B cell (primary cell): ENCODE data around the gene LEMD1. TPM values are rescaled to one million over a fixed set of nuclear protein-coding genes. Genes with fewer than 3 reads are reported as not detected.

ENCODE experiments used
- ATAC-seq: fragments of 200-7000 bp; cut with Tn5 transposase; one replicate; pipeline ENCODE4 v1.10.0; 2021; ENCODE audit warnings: low read depth, mild to moderate bottlenecking, moderate number of reproducible peaks, moderate library complexity
- CTCF ChIA-PET: fragments of 350-600 bp; sonication (Branson Sonifier 250); formaldehyde crosslinking; loops from one replicate; lab custom pipeline; 2021; ENCODE audit warnings: antibody characterized with exemption, inconsistent platforms; lab: Charles Lee
- POLR2A ChIA-PET: fragments of 350-600 bp; sonication (Branson Sonifier 250); formaldehyde crosslinking; loops from one replicate; lab custom pipeline; 2021; ENCODE audit warnings: antibody characterized with exemption; lab: Charles Lee
- DNase-seq: peaks from one replicate; pipeline ENCODE4 v3.0.0; 2013
- H2AFZ ChIP-seq: 2 replicates; pipeline ENCODE4 v1.6.1; 2012; ENCODE audit warnings: mild to moderate bottlenecking, low read depth, low read length; ENCODE audit not compliant: insufficient read depth, poor library complexity, severe bottlenecking
- H3K27ac ChIP-seq, 2 donors: 1 replicate in 1 of 2; 2 replicates in 1 of 2; pipeline ENCODE4 v1.5.1; 2012 to 2013; ENCODE audit warnings: low read length in 2 of 2, mild to moderate bottlenecking in 2 of 2, moderate library complexity in 1 of 2
- H3K27me3 ChIP-seq, 4 experiments: fragments of 200-600 bp in 1 of 4; sonication (generic) in 1 of 4; replicated peaks in 1 of 4; 1 replicate in 2 of 4; 2 replicates in 2 of 4; pipeline versions ENCODE4 v1.6.1 to v1.7.0; 2013 to 2016; ENCODE audit warnings: low read length in 3 of 4, mild to moderate bottlenecking in 2 of 4, mixed read lengths in 1 of 4, moderate library complexity in 1 of 4; ENCODE audit not compliant: insufficient read depth in 4 of 4, control insufficient read depth in 3 of 4; ENCODE audit errors: control extremely low read depth in 1 of 4
- H3K36me3 ChIP-seq, 2 experiments: replicated peaks in 1 of 2; 1 replicate in 1 of 2; 2 replicates in 1 of 2; pipeline versions ENCODE4 v1.6.1 to v1.7.1; 2013; ENCODE audit warnings: low read length in 1 of 2; ENCODE audit not compliant: insufficient read depth in 2 of 2, control insufficient read depth in 1 of 2; ENCODE audit errors: control extremely low read depth in 1 of 2, extremely low read depth in 1 of 2
- H3K4me1 ChIP-seq, 2 donors: fragments of 200-600 bp in 1 of 2; sonication (generic) in 1 of 2; 1 replicate in 1 of 2; 2 replicates in 1 of 2; pipeline versions ENCODE4 v1.5.1 to v1.6.1; 2013 to 2017; ENCODE audit warnings: low read length in 2 of 2; ENCODE audit not compliant: control insufficient read depth in 2 of 2, insufficient read depth in 2 of 2
- H3K4me2 ChIP-seq: replicated peaks from 2 replicates; pipeline ENCODE3; 2012; ENCODE audit warnings: mild to moderate bottlenecking, low read depth, low read length; ENCODE audit not compliant: poor library complexity, severe bottlenecking
- H3K4me3 ChIP-seq, 5 experiments: fragments of 200-600 bp in 1 of 5; sonication (generic) in 1 of 5; 1 replicate in 3 of 5; 2 replicates in 2 of 5; pipeline versions ENCODE4 v1.5.1 to v1.7.0; 2011 to 2016; ENCODE audit warnings: low read length in 4 of 5, mild to moderate bottlenecking in 4 of 5, low read depth in 2 of 5, control low read depth in 1 of 5, moderate library complexity in 1 of 5; ENCODE audit not compliant: insufficient read depth in 1 of 5; ENCODE audit errors: control extremely low read depth in 1 of 5, extremely low read depth in 1 of 5
- H3K79me2 ChIP-seq: fragments of 200-600 bp; sonication (generic); one replicate; pipeline ENCODE4 v1.6.0; 2016; ENCODE audit warnings: low read length; ENCODE audit not compliant: control insufficient read depth, insufficient read depth
- H3K9ac ChIP-seq: fragments of 200-600 bp; sonication (generic); 2 replicates; pipeline ENCODE4 v1.6.1; 2017; ENCODE audit warnings: mild to moderate bottlenecking, low read length, moderate library complexity
- H3K9me3 ChIP-seq, 3 donors: one replicate each; pipeline versions ENCODE4 v1.6.1 to v1.7.1; 2013; ENCODE audit warnings: low read length in 2 of 3; ENCODE audit not compliant: control insufficient read depth in 2 of 3, insufficient read depth in 1 of 3; ENCODE audit errors: control extremely low read depth in 1 of 3
- H4K20me1 ChIP-seq: 2 replicates; pipeline ENCODE4 v1.6.0; 2012; ENCODE audit warnings: mild to moderate bottlenecking, low read length; ENCODE audit not compliant: insufficient read depth, control insufficient read depth, poor library complexity, severe bottlenecking
- H3K27ac Mint-ChIP-seq: one replicate; pipeline ENCODE4 v1.8.0; 2021; ENCODE audit warnings: mixed read lengths
- H3K27me3 Mint-ChIP-seq: one replicate; pipeline ENCODE4 v1.8.0; 2021; ENCODE audit warnings: mixed read lengths
- H3K4me1 Mint-ChIP-seq: one replicate; pipeline ENCODE4 v1.8.0; 2021; ENCODE audit warnings: mixed read lengths
- H3K4me3 Mint-ChIP-seq: one replicate; pipeline ENCODE4 v1.8.0; 2021; ENCODE audit warnings: mixed read lengths
- H3K9me3 Mint-ChIP-seq: one replicate; pipeline ENCODE4 v1.8.0; 2022; ENCODE audit warnings: mixed read lengths; ENCODE audit not compliant: insufficient read depth
- EZH2 ChIP-seq: IDR thresholded peaks from 2 replicates; pipeline ENCODE4 v1.6.1; 2012; ENCODE audit warnings: borderline replicate concordance, low read depth, mild to moderate bottlenecking, moderate library complexity, low read length; ENCODE audit not compliant: insufficient read depth, poor library complexity, severe bottlenecking
- WGBS: methylation state at CpG from one replicate; pipeline ENCODE4 v1.1.5; 2013; ENCODE audit warnings: missing lambda C conversion rate; ENCODE audit not compliant: insufficient coverage; 5-methylcytosine and 5-hydroxymethylcytosine counted together
- intact Hi-C: fragments of 100-400 bp; cut with micrococcal nuclease; formaldehyde crosslinking; loops from one replicate; pipeline ENCODE4 v1.10.0; 2022
- polyA plus RNA-seq: library from polyadenylated mRNA; depleted of rRNA; stranded (reverse); fragments of >200 nt; gene quantifications from 2 replicates; pipeline ENCODE4 v1.2.3, GENCODE V29; 2012
- total RNA-seq, 2 donors: library from RNA; stranded (reverse); fragments of 120-200 nt in 1 of 2; gene quantifications; 1 replicate in 1 of 2; 2 replicates in 1 of 2; pipeline versions ENCODE4 v1.2.3 to v1.2.4, GENCODE V29; 2013 to 2022
- TF ChIP-seq, protein P1 (sequence below): fragments of 200-600 bp; IDR thresholded peaks from one replicate; pipeline ENCODE4 v1.8.0; 2022; ENCODE audit warnings: antibody characterized with exemption, mild to moderate bottlenecking

LEMD1 gene
- total and polyA plus RNA-seq, 2 donors (not counting 1 experiment from before 2014, with no cell fraction given) = 0.57 TPM; not detected in 1

DNA sequence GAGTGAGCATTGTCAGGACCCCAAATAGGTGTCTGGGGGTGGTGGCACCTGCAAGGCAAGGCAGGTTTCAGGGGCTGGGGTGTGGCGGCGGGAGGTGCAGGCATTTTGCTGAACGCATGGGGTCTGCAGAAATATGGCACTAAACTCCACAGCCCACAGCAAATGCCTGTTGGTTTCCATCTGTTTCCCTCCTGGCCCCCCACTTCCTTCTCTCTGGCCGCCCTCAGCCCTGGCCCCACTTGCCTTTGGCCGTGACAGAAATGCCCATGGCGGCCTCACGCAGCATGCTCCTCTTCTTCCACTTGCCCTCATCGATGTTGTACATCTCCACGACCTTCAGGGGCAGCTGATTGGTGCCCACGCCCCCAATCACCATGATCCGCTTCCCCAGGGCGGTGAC, 78.9 kb downstream of the LEMD1 start:
- H3K36me3 ChIP-seq = no peaks in the 10 kb centered on the region
- peak overlapping the region in 3 of 5 experiments; percentile 37 to 50 (median 50) for H3K4me3 ChIP-seq
- peak overlapping the region; percentile 52 for H3K4me3 Mint-ChIP-seq
- CTCF ChIA-PET = interaction anchor here (0.6 to 1.3 kb wide), 4 partner anchors 11 to 143 kb away, joined by 3 to 7 read pairs (median 4); no protein-coding TSS in a partner anchor
- WGBS = 33% methylated on average over 10 of the region's 12 CpGs
- H2AFZ ChIP-seq = peak overlapping the region; percentile 64
- DNase-seq = no peak
- H3K79me2 ChIP-seq = no peaks in the 10 kb centered on the region
- H3K4me1 ChIP-seq = peaks cover 21 to 28% of the 10 kb centered on the region in 2 donors
- ATAC-seq = no peak
- H3K9me3 Mint-ChIP-seq = no peaks in the 10 kb centered on the region
- peaks cover 35% of the 10 kb centered on the region for H3K4me1 Mint-ChIP-seq
- intact Hi-C loops = no loop called here
- peaks cover 0 to 20% (median 10%) of the 10 kb centered on the region in 4 experiments for H3K27me3 ChIP-seq
- no peak for TF ChIP-seq EZH2
- TF ChIP-seq, protein P1, sequence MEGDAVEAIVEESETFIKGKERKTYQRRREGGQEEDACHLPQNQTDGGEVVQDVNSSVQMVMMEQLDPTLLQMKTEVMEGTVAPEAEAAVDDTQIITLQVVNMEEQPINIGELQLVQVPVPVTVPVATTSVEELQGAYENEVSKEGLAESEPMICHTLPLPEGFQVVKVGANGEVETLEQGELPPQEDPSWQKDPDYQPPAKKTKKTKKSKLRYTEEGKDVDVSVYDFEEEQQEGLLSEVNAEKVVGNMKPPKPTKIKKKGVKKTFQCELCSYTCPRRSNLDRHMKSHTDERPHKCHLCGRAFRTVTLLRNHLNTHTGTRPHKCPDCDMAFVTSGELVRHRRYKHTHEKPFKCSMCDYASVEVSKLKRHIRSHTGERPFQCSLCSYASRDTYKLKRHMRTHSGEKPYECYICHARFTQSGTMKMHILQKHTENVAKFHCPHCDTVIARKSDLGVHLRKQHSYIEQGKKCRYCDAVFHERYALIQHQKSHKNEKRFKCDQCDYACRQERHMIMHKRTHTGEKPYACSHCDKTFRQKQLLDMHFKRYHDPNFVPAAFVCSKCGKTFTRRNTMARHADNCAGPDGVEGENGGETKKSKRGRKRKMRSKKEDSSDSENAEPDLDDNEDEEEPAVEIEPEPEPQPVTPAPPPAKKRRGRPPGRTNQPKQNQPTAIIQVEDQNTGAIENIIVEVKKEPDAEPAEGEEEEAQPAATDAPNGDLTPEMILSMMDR = no peak
- H4K20me1 ChIP-seq = no peaks in the 10 kb centered on the region
- H3K27ac Mint-ChIP-seq = no peak overlapping the region
- H3K27me3 Mint-ChIP-seq = peaks cover 8% of the 10 kb centered on the region
- peaks cover 0 to 10% (median 0%) of the 10 kb centered on the region in 3 donors for H3K9me3 ChIP-seq
- H3K9ac ChIP-seq = peak overlapping the region; percentile 56
- peak overlapping the region; percentile 95 for H3K4me2 ChIP-seq
- no peak overlapping the region for H3K27ac ChIP-seq
- POLR2A ChIA-PET = no interaction called here

DNA sequence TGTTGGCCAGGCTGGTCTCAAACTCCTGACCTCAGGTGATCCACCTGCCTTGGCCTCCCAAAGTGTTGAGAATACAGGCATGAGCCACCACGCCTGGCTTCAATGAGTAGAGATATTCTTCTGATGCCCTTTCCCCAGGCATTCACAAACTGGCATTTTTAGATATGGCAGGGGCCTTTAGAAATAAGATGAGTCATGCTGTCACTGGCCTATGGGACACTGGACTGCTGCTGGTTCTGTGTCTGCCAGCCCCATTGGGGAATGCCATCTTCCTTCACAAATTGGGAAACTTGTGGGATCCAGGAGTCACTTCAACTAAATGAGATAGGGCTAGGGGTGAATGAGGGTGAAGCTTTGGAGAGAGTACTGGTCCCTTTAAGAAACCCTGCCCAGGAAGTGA, 81.2 kb downstream of the LEMD1 start:
- Histone ChIP-seq H3K27ac (no peak overlapping the region), H4K20me1 (no peaks in the 10 kb centered on the region), H3K4me2 (no peak overlapping the region), H3K27me3 (peaks cover 0 to 20% (median 9%) of the 10 kb centered on the region in 4 experiments), H3K9me3 (peaks cover 0 to 10% (median 0%) of the 10 kb centered on the region in 3 donors), H2AFZ (no peak overlapping the region), H3K4me3 (no peak overlapping the region), H3K36me3 (no peaks in the 10 kb centered on the region), H3K4me1 (peaks cover 16 to 23% of the 10 kb centered on the region in 2 donors), H3K9ac (no peak overlapping the region), H3K79me2 (no peaks in the 10 kb centered on the region)
- ChIA-PET POLR2A (no interaction called here), CTCF (interaction anchor here (0.6 to 32.7 kb wide), 6 partner anchors 9 to 152 kb away, joined by 3 to 2421 read pairs (median 10); partner anchors contain the start of gene NUAK2)
- Mint-ChIP-seq H3K9me3 (no peaks in the 10 kb centered on the region), H3K4me1 (peaks cover 24% of the 10 kb centered on the region), H3K4me3 (no peak overlapping the region), H3K27ac (no peak overlapping the region), H3K27me3 (peaks cover 8% of the 10 kb centered on the region)
- DNase-seq (no peak), ATAC-seq (no peak)
- no CpG with 5 or more reads among the region's 1 CpG for WGBS
- intact Hi-C loops = no loop called here
- no peak for TF ChIP-seq EZH2
- TF ChIP-seq, protein P1 = no peak
